ENCODE data around the gene CD247.
A peak's percentile ranks its signal among the peaks of the same experiment; 100 is the strongest.

DNA sequence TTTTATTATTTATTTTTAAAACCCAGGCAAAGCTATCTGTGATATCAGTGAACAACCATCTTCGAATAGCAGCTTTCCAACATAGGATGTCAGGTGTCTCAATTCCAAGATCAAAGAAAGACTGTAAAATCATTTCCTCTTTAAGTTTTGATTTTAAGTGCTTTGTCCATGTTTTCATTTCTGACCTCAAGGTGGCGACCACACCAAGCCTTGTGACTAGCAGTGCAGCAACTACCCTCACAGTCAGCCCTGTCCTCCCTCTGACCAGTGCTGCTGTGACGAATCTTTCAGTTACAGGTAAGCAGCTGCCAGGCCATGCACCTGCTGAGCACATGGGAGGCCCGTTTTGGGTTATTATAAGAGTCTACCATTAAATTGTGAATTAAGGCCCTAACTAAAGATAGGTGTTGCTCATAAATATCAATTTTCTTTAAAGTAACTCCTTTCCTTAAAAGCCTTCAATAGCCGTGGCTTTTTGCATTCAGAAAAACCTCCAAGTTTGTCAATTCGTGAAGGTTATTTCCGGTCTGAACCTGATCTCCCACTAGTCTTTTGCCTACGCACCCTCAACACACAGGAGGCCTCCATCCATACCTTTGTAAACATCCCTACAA, 117.0 kb downstream of the CD247 start:
- TF ChIP-seq EZH2 (IDR thresholded peaks at IDR 0.05; ENCODE audit: borderline replicate concordance) (no peak), CTCF (IDR thresholded peaks at IDR 0.05; ENCODE audit: poor library complexity) (peak; percentile 66)
